Hepatocyte (in vitro differentiated cells): Measurements from ENCODE around the gene SREK1.

Experiments
- CTCF ChIP-seq: fragments of 200-600 bp; sonication (generic); IDR thresholded peaks from 2 replicates; pipeline ENCODE4 v1.5.1; 2016; ENCODE audit warnings: antibody characterized with exemption, mild to moderate bottlenecking; ENCODE audit not compliant: poor library complexity
- EZH2 ChIP-seq: fragments of 200-600 bp; sonication (generic); IDR thresholded peaks from 2 replicates; pipeline ENCODE4 v1.6.1; 2016; ENCODE audit warnings: antibody characterized with exemption, mild to moderate bottlenecking, borderline replicate concordance
- EZH2phosphoT487 ChIP-seq: fragments of 200-600 bp; sonication (generic); IDR thresholded peaks from one replicate; pipeline ENCODE4 v1.6.1; 2018; ENCODE audit warnings: antibody characterized with exemption, mild to moderate bottlenecking, low read depth, moderate library complexity; ENCODE audit not compliant: unreplicated experiment, severe bottlenecking

- TF ChIP-seq CTCF (no peak), EZH2phosphoT487 (no peak), EZH2 (no peak)
Observed at GRCh38 chr5:66197764-66198405, 53.8 kb downstream of the SREK1 start.
